H1 (cell line): Measurements from ENCODE around the gene SCARB2. TPM values are rescaled to one million over a fixed set of nuclear protein-coding genes. Genes with fewer than 3 reads are reported as not detected.

Experiments
- CTCF ChIA-PET: fragments of 300-600 bp; sonication (Branson Sonifier 250); formaldehyde crosslinking; loops from one replicate; lab custom pipeline; 2021; ENCODE audit not compliant: partially characterized antibody; lab: Charles Lee
- POLR2A ChIA-PET: fragments of 300-600 bp; sonication (Branson Sonifier 250); formaldehyde crosslinking; loops from one replicate; lab custom pipeline; 2021; ENCODE audit warnings: inconsistent platforms; ENCODE audit not compliant: partially characterized antibody; lab: Charles Lee
- DNase-seq, 2 experiments: peaks; one replicate each; pipeline versions ENCODE4 v3.0.0 to v3.0.0-alpha.2; 2010 to 2022; ENCODE audit warnings: low spot score in 2 of 2, low read depth in 1 of 2, mixed read lengths in 1 of 2
- FAIRE-seq: peaks from 2 replicates; lab custom pipeline; 2011; peaks lifted over from hg19 to GRCh38; lab: Jason Lieb, UNC
- H2AFZ ChIP-seq: 2 replicates; pipeline ENCODE4 v1.8.1; 2012; ENCODE audit warnings: low read length, inconsistent platforms
- H2AK5ac ChIP-seq: 2 replicates; pipeline ENCODE4 v1.6.1; 2013; ENCODE audit warnings: low read depth, low read length
- H2BK120ac ChIP-seq: replicated peaks from 2 replicates; pipeline ENCODE3; 2013; ENCODE audit warnings: low read depth, low read length, inconsistent platforms
- H2BK12ac ChIP-seq: 2 replicates; pipeline ENCODE4 v1.6.1; 2013; ENCODE audit warnings: low read depth, low read length
- H2BK15ac ChIP-seq: 2 replicates; pipeline ENCODE4 v1.6.1; 2013; ENCODE audit warnings: low read length
- H2BK20ac ChIP-seq: 2 replicates; pipeline ENCODE4 v1.6.1; 2013; ENCODE audit warnings: low read length
- H2BK5ac ChIP-seq: 2 replicates; pipeline ENCODE4 v1.6.1; 2013; ENCODE audit warnings: low read depth, low read length
- H3K14ac ChIP-seq: 2 replicates; pipeline ENCODE4 v1.6.1; 2013; ENCODE audit warnings: inconsistent platforms; ENCODE audit not compliant: insufficient read length
- H3K18ac ChIP-seq: 2 replicates; pipeline ENCODE4 v1.6.1; 2013; ENCODE audit warnings: low read length; ENCODE audit errors: extremely low read depth
- H3K23ac ChIP-seq: 2 replicates; pipeline ENCODE4 v1.6.1; 2013; ENCODE audit warnings: inconsistent platforms; ENCODE audit not compliant: insufficient read length
- H3K23me2 ChIP-seq: 2 replicates; pipeline ENCODE4 v1.6.1; 2013; ENCODE audit warnings: low read depth, low read length
- H3K27ac ChIP-seq: 2 replicates; pipeline ENCODE4 v1.6.1; 2011; ENCODE audit warnings: low read depth, low read length, inconsistent platforms
- H3K27me3 ChIP-seq, 4 experiments: replicated peaks in 1 of 4; 1 replicate in 1 of 4; 2 replicates in 3 of 4; pipeline versions ENCODE4 v1.6.1 to v1.8.1; 2011 to 2013; ENCODE audit warnings: low read length in 3 of 4, mild to moderate bottlenecking in 3 of 4, inconsistent platforms in 2 of 4, mixed read lengths in 2 of 4, moderate library complexity in 1 of 4; ENCODE audit not compliant: control insufficient read depth in 3 of 4, insufficient read depth in 3 of 4; ENCODE audit errors: extremely low read depth in 1 of 4
- H3K36me3 ChIP-seq, 4 experiments: 2 replicates each; pipeline versions ENCODE4 v1.6.1 to v1.8.1; 2011 to 2013; ENCODE audit warnings: mild to moderate bottlenecking in 4 of 4, low read length in 3 of 4, moderate library complexity in 2 of 4, control low read depth in 1 of 4, inconsistent platforms in 1 of 4; ENCODE audit not compliant: insufficient read depth in 4 of 4, control insufficient read depth in 2 of 4
- H3K4ac ChIP-seq: replicated peaks from 2 replicates; pipeline ENCODE3; 2013; ENCODE audit warnings: low read length, low read depth, mixed read lengths, inconsistent platforms; ENCODE audit not compliant: insufficient read length
- H3K4me1 ChIP-seq, 4 experiments: replicated peaks in 1 of 4; 1 replicate in 1 of 4; 2 replicates in 3 of 4; pipeline versions ENCODE4 v1.6.1 to v1.8.1; 2011 to 2013; ENCODE audit warnings: low read length in 3 of 4, inconsistent platforms in 2 of 4, mixed read lengths in 1 of 4; ENCODE audit not compliant: insufficient read depth in 4 of 4, control insufficient read depth in 3 of 4
- H3K4me2 ChIP-seq, 2 experiments: 2 replicates each; pipeline versions ENCODE4 v1.6.1 to v1.8.1; 2011 to 2013; ENCODE audit warnings: low read depth in 2 of 2, low read length in 2 of 2, control low read depth in 1 of 2, inconsistent platforms in 1 of 2, mild to moderate bottlenecking in 1 of 2; ENCODE audit not compliant: insufficient read depth in 1 of 2
- H3K4me3 ChIP-seq, 4 experiments: fragments of 200-600, 300-600 bp in 1 of 4; sonication (generic), shearing (Covaris generic), sonication (Bioruptor Twin) in 1 of 4; 2 replicates each; pipeline versions ENCODE4 v1.5.1 to v1.8.1; 2011 to 2016; ENCODE audit warnings: low read length in 4 of 4, low read depth in 3 of 4, control low read depth in 2 of 4, inconsistent platforms in 2 of 4, mild to moderate bottlenecking in 2 of 4, mixed read lengths in 1 of 4, moderate library complexity in 1 of 4; ENCODE audit not compliant: insufficient read depth in 2 of 4; ENCODE audit errors: extremely low read depth in 1 of 4
- H3K56ac ChIP-seq: replicated peaks from 2 replicates; pipeline ENCODE3; 2013; ENCODE audit warnings: low read depth, mild to moderate bottlenecking, mixed read lengths, low read length, inconsistent platforms; ENCODE audit not compliant: insufficient read length
- H3K79me1 ChIP-seq: 2 replicates; pipeline ENCODE4 v1.6.1; 2013; ENCODE audit warnings: low read depth, low read length, control low read depth
- H3K79me2 ChIP-seq, 2 experiments: 2 replicates each; pipeline versions ENCODE4 v1.6.1 to v1.8.1; 2012 to 2013; ENCODE audit warnings: low read length in 2 of 2, mild to moderate bottlenecking in 2 of 2, inconsistent platforms in 1 of 2; ENCODE audit not compliant: insufficient read depth in 2 of 2, control insufficient read depth in 1 of 2
- H3K9ac ChIP-seq, 4 experiments: replicated peaks in 1 of 4; 1 replicate in 1 of 4; 2 replicates in 3 of 4; pipeline versions ENCODE4 v1.6.1 to v1.8.1; 2011 to 2013; ENCODE audit warnings: low read depth in 3 of 4, low read length in 3 of 4, control low read depth in 2 of 4, mild to moderate bottlenecking in 2 of 4, moderate library complexity in 2 of 4, inconsistent platforms in 1 of 4; ENCODE audit errors: extremely low read depth in 1 of 4
- H3K9me3 ChIP-seq, 2 experiments: 2 replicates each; pipeline versions ENCODE4 v1.6.1 to v1.8.1; 2012 to 2013; ENCODE audit warnings: mild to moderate bottlenecking in 2 of 2, moderate library complexity in 2 of 2, control low read depth in 1 of 2, inconsistent platforms in 1 of 2, low read depth in 1 of 2, low read length in 1 of 2, mixed read lengths in 1 of 2; ENCODE audit not compliant: insufficient read depth in 2 of 2
- H4K20me1 ChIP-seq, 2 experiments: replicated peaks in 1 of 2; 2 replicates each; pipeline versions ENCODE3 to v1.8.1; 2011 to 2013; ENCODE audit warnings: inconsistent platforms in 2 of 2, low read length in 2 of 2, mild to moderate bottlenecking in 1 of 2; ENCODE audit not compliant: insufficient read depth in 2 of 2, control insufficient read depth in 1 of 2
- H4K5ac ChIP-seq: 2 replicates; pipeline ENCODE4 v1.6.1; 2013; ENCODE audit warnings: low read length, low read depth, mixed read lengths, inconsistent platforms; ENCODE audit not compliant: insufficient read length
- H4K8ac ChIP-seq: 2 replicates; pipeline ENCODE4 v1.8.0; 2013; ENCODE audit warnings: mild to moderate bottlenecking, moderate library complexity, low read length, inconsistent platforms; ENCODE audit not compliant: insufficient read depth; ENCODE audit errors: extremely low read depth
- H4K91ac ChIP-seq: replicated peaks from 2 replicates; pipeline ENCODE3; 2013; ENCODE audit warnings: low read length, mixed read lengths, inconsistent platforms; ENCODE audit not compliant: insufficient read length
- ASH2L ChIP-seq: fragments of 200-600, 300-600 bp; sonication (generic); IDR thresholded peaks from one replicate; pipeline ENCODE4 v1.7.1; 2017; ENCODE audit warnings: low read length
- KDM4A ChIP-seq: IDR thresholded peaks from one replicate; pipeline ENCODE4 v1.7.1; 2012; ENCODE audit warnings: low read depth, mild to moderate bottlenecking, moderate library complexity, low read length, inconsistent platforms; ENCODE audit not compliant: severe bottlenecking
- WGBS, 2 experiments: shearing (Covaris generic) in 1 of 2; methylation state at CpG; one replicate each; pipeline versions ENCODE4 v1.1.6 to v1.1.7; 2013 to 2015; ENCODE audit warnings: low lambda C conversion rate in 2 of 2, mixed read lengths in 2 of 2, inconsistent platforms in 1 of 2, low coverage in 1 of 2, missing lambda C conversion rate in 1 of 2; ENCODE audit not compliant: insufficient replicate concordance in 2 of 2, insufficient coverage in 1 of 2, insufficient read length in 1 of 2; ENCODE audit errors: extremely low coverage in 1 of 2, missing lambda C conversion rate in 1 of 2; 5-methylcytosine and 5-hydroxymethylcytosine counted together
- long read RNA-seq, 2 experiments: library from RNA in 1 of 2; library from capped mRNA in 1 of 2; stranded (forward); transcript quantifications; one replicate each; pipeline ENCODE4 v2.0.0, GENCODE V29; 2021; ENCODE audit warnings: inconsistent platforms in 1 of 2
- polyA minus RNA-seq, 3 experiments: library from RNA; depleted of rRNA, polyadenylated mRNA; stranded (reverse); fragments of >200 nt; gene quantifications; 1 replicate in 2 of 3; 2 replicates in 1 of 3; pipeline ENCODE4 v1.2.3, GENCODE V29; 2011
- polyA plus RNA-seq, 7 experiments: library from polyadenylated mRNA; depleted of rRNA in 3 of 7; stranded (reverse) in 5 of 7; unstranded in 2 of 7; fragments of >200 nt in 5 of 7; fragments of 200-250 nt in 2 of 7; gene quantifications; 1 replicate in 5 of 7; 2 replicates in 1 of 7; 4 replicates in 1 of 7; pipeline versions ENCODE4 v1.2.1 to v1.2.3, GENCODE V29; 2011 to 2013; ENCODE audit warnings: missing spikeins in 2 of 7, mixed read lengths in 2 of 7
- total RNA-seq: library from RNA; stranded (reverse); fragmentation: NEBNext Ultra II Directional; extraction: Animal tissue kit (Norgen Biotek cat#: 25700); gene quantifications from 2 replicates; pipeline ENCODE4 v1.2.1, GENCODE V29; 2021
- TF ChIP-seq, protein P1 (sequence below): IDR thresholded peaks from 2 replicates; pipeline ENCODE4 v1.6.1; 2012; ENCODE audit warnings: inconsistent platforms
- TF ChIP-seq, protein P2 (sequence below): IDR thresholded peaks from 2 replicates; pipeline ENCODE4 v1.6.1; 2012; ENCODE audit warnings: inconsistent platforms

SCARB2 gene, protein sequence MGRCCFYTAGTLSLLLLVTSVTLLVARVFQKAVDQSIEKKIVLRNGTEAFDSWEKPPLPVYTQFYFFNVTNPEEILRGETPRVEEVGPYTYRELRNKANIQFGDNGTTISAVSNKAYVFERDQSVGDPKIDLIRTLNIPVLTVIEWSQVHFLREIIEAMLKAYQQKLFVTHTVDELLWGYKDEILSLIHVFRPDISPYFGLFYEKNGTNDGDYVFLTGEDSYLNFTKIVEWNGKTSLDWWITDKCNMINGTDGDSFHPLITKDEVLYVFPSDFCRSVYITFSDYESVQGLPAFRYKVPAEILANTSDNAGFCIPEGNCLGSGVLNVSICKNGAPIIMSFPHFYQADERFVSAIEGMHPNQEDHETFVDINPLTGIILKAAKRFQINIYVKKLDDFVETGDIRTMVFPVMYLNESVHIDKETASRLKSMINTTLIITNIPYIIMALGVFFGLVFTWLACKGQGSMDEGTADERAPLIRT
- total RNA-seq (35.7 and 40.2 TPM in 2 replicates), polyA plus RNA-seq (2011; rRNA removed) (13.8 and 18.5 TPM in 2 replicates), polyA minus RNA-seq (2011; rRNA and poly(A)+ RNA removed) (74.3 and 94.4 TPM in 2 replicates)
- polyA plus RNA-seq (2011; cell fraction: cytosol; rRNA removed) = 19.7 TPM
- polyA plus RNA-seq (2011; cell fraction: nucleus; rRNA removed) = 20.4 TPM
- 30.9 to 44.6 TPM (median 38.5 TPM) in 4 replicates for polyA plus RNA-seq (2012, experiment 1 of 2)
- 3.6 TPM for polyA plus RNA-seq (2012, experiment 2 of 2)
- 45.4 TPM for polyA plus RNA-seq (2013, experiment 1 of 2)
- polyA plus RNA-seq (2013, experiment 2 of 2) = 48.9 TPM
- 37.0 TPM for polyA minus RNA-seq (2011; cell fraction: cytosol; rRNA and poly(A)+ RNA removed)
- polyA minus RNA-seq (2011; cell fraction: nucleus; rRNA and poly(A)+ RNA removed) = 50.5 TPM
- long read RNA-seq, experiment 1, full-length matches to known transcripts = 12 of 34 reads
- long read RNA-seq, experiment 1, partial matches to known transcripts = 5 of 34 reads
- long read RNA-seq, experiment 1, other reads (novel, unspliced or antisense) = 17 of 34 reads
- long read RNA-seq, experiment 2, full-length matches to known transcripts = 9 of 13 reads
- long read RNA-seq, experiment 2, partial matches to known transcripts = 1 of 13 reads
- long read RNA-seq, experiment 2, other reads (novel, unspliced or antisense) = 3 of 13 reads

DNA sequence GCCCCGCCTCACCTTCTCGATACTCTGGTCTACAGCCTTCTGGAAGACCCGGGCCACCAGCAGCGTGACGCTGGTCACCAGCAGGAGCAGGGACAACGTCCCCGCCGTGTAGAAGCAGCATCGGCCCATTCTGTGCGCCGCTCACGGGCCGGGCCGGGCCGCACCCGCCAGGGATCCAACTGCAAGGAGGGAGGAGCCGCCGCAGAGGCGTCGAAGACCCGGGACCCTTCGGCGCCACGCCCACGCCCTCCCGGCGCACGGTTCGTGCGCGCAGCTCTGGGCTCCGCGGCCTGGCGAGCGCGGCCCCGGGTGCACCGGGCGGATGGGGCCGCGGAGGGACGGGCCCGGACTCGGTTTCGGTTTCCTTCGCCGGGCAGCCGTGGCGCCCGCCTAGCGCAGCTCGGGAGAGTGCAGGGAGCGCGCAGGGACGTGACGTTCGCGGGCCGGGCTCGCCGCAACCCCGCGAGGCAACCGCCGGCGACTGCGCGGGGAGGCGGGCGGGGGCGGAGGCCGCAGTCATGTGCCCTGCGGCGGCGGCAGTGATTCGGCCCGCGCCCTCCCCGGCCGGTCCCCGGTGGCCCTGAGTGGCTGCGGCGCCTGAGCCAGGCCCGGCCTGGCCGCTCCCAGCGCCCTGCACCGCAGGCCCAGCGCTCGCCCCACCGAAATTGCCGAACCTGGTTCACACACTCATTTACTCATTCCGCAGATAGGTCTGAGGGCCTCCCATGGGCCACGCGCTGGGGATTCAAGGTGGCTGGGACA, at the start of gene SCARB2:
TSS of gene SCARB2 (minus strand) at position 410 of the 762 bp plus-strand sequence. CDS start at position 129, 281 bp downstream.
- Histone ChIP-seq H3K23ac (no peak within 1 kb of the TSS), H3K9me3 (no peaks in the 10 kb centered on the region), H2BK120ac (no peak within 1 kb of the TSS), H3K4ac (no peak within 1 kb of the TSS), H3K56ac (peak within 1 kb of the TSS; percentile 23), H3K27me3 (peaks cover 0 to 2% (median 0%) of the 10 kb centered on the region in 4 experiments; a peak in 1 of 7 replicates), H3K27ac (peak within 1 kb of the TSS; percentile 54), H4K20me1 (peaks cover 0 to 4% of the 10 kb centered on the region in 2 experiments), H3K79me2 (peaks cover 0 to 18% of the 10 kb centered on the region in 2 experiments; a peak in 2 of 4 replicates), H4K91ac (no peak within 1 kb of the TSS), H2BK20ac (no peak within 1 kb of the TSS), H3K36me3 (no peaks in the 10 kb centered on the region), H3K4me2 (peak within 1 kb of the TSS; percentile 80 to 96), H2BK12ac (no peak within 1 kb of the TSS), H3K18ac (peak within 1 kb of the TSS; percentile 95), H3K79me1 (no peaks in the 10 kb centered on the region; the same call in 1 of the 2 replicates), H3K9ac (peak within 1 kb of the TSS; percentile 63 to 84 (median 76)), H4K5ac (peak within 1 kb of the TSS; percentile 71), H2AFZ (peak within 1 kb of the TSS; percentile 94), H2BK15ac (0 out of 2 replicates have a peak within 1 kb of the TSS, but pooled peaks have one; percentile 5), H3K23me2 (peaks cover 11% of the 10 kb centered on the region), H3K14ac (no peak within 1 kb of the TSS), H4K8ac (peak within 1 kb of the TSS; percentile 86; the same call in 1 of the 2 replicates), H3K4me1 (peaks cover 4 to 22% (median 9%) of the 10 kb centered on the region in 4 experiments), H3K4me3 (peak within 1 kb of the TSS; percentile 52 to 86 (median 68)), H2BK5ac (peak within 1 kb of the TSS; percentile 4; the same call in 1 of the 2 replicates), H2AK5ac (no peak within 1 kb of the TSS)
- FAIRE-seq (no peak), DNase-seq (peak in 1 of 2 experiments; percentile 91)
- ChIA-PET CTCF (interaction anchor here (0.6 to 3.3 kb wide), 4 partner anchors 14 to 164 kb away, joined by 4 to 15 read pairs (median 5); partner anchors contain the start of gene STBD1), POLR2A (interaction anchor here (0.6 to 1.9 kb wide), 8 partner anchors 14 to 165 kb away, joined by 3 to 5 read pairs (median 3); partner anchors contain the start of gene FAM47E)
- WGBS, 2 experiments = 1% methylated on average over 44 of the region's 94 CpGs; no CpG with 5 or more reads in 1 of the 2 experiments
- peak; percentile 96 for TF ChIP-seq ASH2L
- TF ChIP-seq, protein P1, sequence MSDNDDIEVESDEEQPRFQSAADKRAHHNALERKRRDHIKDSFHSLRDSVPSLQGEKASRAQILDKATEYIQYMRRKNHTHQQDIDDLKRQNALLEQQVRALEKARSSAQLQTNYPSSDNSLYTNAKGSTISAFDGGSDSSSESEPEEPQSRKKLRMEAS = peak; percentile 62; the same call in 1 of the 2 replicates
- TF ChIP-seq, protein P2, sequence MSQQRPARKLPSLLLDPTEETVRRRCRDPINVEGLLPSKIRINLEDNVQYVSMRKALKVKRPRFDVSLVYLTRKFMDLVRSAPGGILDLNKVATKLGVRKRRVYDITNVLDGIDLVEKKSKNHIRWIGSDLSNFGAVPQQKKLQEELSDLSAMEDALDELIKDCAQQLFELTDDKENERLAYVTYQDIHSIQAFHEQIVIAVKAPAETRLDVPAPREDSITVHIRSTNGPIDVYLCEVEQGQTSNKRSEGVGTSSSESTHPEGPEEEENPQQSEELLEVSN = peak; percentile 32; the same call in 1 of the 2 replicates
- TF ChIP-seq KDM4A = peak; percentile 72
